Immature natural killer cell (primary cell): ENCODE results near the gene TMSB10. TPM values are rescaled to one million over a fixed set of nuclear protein-coding genes. Genes with fewer than 3 reads are reported as not detected.
"Not testable (repeated sequence)": the region's sequence is repeated elsewhere in the genome, so short reads cannot be mapped to it uniquely, and the experiment has no call there.

Experiments used
- DNase-seq, 3 donors: peaks; one replicate each; pipeline ENCODE4 v3.0.0; 2022; ENCODE audit warnings: mixed read lengths in 1 of 3
- H3K27ac Mint-ChIP-seq, 6 donors: one replicate each; pipeline ENCODE4 v1.8.0; 2020; ENCODE audit warnings: mixed read lengths in 6 of 6, mild to moderate bottlenecking in 5 of 6, inconsistent platforms in 4 of 6, moderate library complexity in 3 of 6
- H3K27me3 Mint-ChIP-seq, 3 donors: one replicate each; pipeline ENCODE4 v1.8.0; 2020 to 2021; ENCODE audit warnings: low read depth in 3 of 3, mild to moderate bottlenecking in 3 of 3, mixed read lengths in 3 of 3, moderate library complexity in 3 of 3, inconsistent platforms in 1 of 3
- H3K36me3 Mint-ChIP-seq, 3 donors: one replicate each; pipeline ENCODE4 v1.8.0; 2020; ENCODE audit warnings: mixed read lengths in 3 of 3, inconsistent platforms in 2 of 3, mild to moderate bottlenecking in 2 of 3
- H3K4me1 Mint-ChIP-seq, 2 donors: one replicate each; pipeline ENCODE4 v1.8.0; 2020; ENCODE audit warnings: inconsistent platforms in 2 of 2, mild to moderate bottlenecking in 2 of 2, mixed read lengths in 2 of 2, moderate library complexity in 1 of 2
- H3K4me3 Mint-ChIP-seq, 5 donors: one replicate each; pipeline ENCODE4 v1.8.0; 2020; ENCODE audit warnings: mild to moderate bottlenecking in 5 of 5, mixed read lengths in 5 of 5, inconsistent platforms in 3 of 5, moderate library complexity in 3 of 5
- H3K9me3 Mint-ChIP-seq, 6 donors: one replicate each; pipeline ENCODE4 v1.8.0; 2020; ENCODE audit warnings: mild to moderate bottlenecking in 6 of 6, mixed read lengths in 6 of 6, inconsistent platforms in 4 of 6, moderate library complexity in 3 of 6
- polyA plus RNA-seq, 3 donors: library from polyadenylated mRNA; unstranded; fragments of 300-500 nt; fragmentation: Illumina TruSeq; gene quantifications; one replicate each; pipeline ENCODE4 v1.2.3, GENCODE V29; 2021

TMSB10 gene
- polyA plus RNA-seq, 3 donors from 2014 or later = 4,386 to 7,531 (median 5,397) TPM

DNA sequence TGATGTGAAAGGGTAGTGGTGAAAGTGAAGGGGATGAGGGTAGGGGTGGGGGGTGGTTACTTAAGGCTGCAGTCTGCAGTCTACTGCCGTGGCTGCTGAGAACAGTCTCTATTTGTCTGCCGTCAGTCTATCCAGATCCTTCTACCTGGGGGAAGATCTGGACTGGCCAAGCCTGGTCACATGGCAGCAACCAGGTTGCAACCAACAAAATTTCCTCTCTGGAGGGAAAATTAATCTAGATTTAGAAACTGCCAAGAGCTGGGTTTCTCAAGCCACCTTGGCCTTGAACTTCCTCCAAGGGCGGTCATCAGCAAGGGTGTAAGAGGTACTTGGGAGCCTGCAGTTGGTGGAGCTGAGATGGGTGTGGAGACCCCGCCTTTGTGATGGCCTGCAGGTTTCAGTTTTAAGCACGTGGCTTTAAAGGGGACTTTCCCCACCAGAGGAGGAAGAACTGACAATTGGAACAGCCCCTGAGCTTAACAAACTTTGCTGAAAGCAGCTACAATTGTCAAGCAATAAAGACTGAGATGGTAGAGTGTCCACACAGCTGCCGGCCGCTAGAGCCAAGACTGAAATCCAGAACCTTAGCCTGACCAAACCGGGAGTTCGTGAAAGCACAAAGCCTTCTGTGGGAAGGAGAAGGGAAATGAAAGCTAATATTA, 34.1 kb downstream of the TMSB10 start:
- peaks cover 4 to 13% (median 11%) of the 10 kb centered on the region in 3 donors for H3K27me3 Mint-ChIP-seq
- peaks cover 0 to 5% (median 0%) of the 10 kb centered on the region in 3 donors for H3K36me3 Mint-ChIP-seq
- H3K4me1 Mint-ChIP-seq = peaks cover 31 to 33% of the 10 kb centered on the region in 2 donors
- no peaks in the 10 kb centered on the region for H3K9me3 Mint-ChIP-seq
- peak; percentile 74 to 79 (median 77) for DNase-seq
- H3K4me3 Mint-ChIP-seq = peak overlapping the region; percentile 67 to 82 (median 78)
- peak overlapping the region; percentile 93 to 97 (median 96) for H3K27ac Mint-ChIP-seq

DNA sequence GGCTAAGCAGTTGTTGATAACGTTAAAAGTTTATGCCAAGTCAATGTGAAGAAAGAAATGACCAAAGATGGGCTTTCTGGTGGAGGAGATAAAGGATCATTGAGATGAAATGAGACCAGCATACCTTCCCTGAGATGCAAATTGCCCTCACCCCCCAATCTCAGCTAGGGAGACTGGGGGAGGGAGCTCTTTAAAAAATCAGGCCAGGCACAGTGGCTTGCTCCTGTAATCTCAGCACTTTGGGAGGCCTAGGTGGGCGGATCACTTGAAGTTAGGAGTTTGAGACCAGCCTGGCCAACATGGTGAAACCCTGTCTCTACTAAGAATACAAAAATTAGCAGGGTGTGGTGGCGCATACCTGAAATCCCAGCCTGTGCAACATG, 34.6 kb downstream of the TMSB10 start:
- peak overlapping the region; percentile 93 to 97 (median 96) for H3K27ac Mint-ChIP-seq
- no peak for DNase-seq
- H3K27me3 Mint-ChIP-seq = peaks cover 4 to 13% (median 11%) of the 10 kb centered on the region in 3 donors
- no peaks in the 10 kb centered on the region for H3K9me3 Mint-ChIP-seq
- H3K36me3 Mint-ChIP-seq = peaks cover 0 to 5% (median 0%) of the 10 kb centered on the region in 3 donors
- peaks cover 36 to 37% of the 10 kb centered on the region in 2 donors for H3K4me1 Mint-ChIP-seq
- H3K4me3 Mint-ChIP-seq = peak overlapping the region; percentile 67 to 82 (median 78)

DNA sequence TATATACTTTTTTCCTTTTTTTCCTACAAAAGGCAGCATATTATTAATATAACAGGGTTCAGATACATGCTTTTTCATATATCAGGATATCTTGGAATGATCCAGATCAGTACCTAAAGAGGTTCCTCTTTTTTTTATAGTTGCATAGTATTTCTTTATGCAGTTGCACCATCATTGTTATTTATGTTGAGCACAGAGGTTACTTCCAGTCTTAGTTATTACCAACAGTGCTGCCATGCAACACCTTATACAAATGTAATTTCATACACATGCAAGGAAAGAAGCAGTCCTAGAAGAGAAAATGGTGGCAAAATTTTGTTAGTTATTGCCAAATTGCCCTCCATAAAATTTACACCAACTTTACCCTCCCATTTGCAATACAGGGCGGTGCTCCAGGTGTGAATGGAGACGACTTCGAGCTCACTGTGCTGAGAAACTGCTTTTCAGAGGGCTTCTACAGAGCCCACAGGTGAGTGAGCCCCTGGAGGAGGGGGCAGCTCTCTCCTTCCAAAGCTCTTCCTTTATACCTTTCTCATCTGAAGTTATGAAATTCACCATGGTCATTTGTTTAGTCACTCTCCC, 35.5 kb downstream of the TMSB10 start:
- no peak for DNase-seq
- Mint-ChIP-seq H3K9me3 (no peaks in the 10 kb centered on the region), H3K4me3 (no peak overlapping the region), H3K36me3 (peaks cover 0 to 5% (median 0%) of the 10 kb centered on the region in 3 donors), H3K27ac (peak overlapping the region in 2 of 6 donors; percentile 16 to 73), H3K27me3 (peaks cover 4 to 13% (median 11%) of the 10 kb centered on the region in 3 donors), H3K4me1 (peaks cover 41 to 42% of the 10 kb centered on the region in 2 donors)

DNA sequence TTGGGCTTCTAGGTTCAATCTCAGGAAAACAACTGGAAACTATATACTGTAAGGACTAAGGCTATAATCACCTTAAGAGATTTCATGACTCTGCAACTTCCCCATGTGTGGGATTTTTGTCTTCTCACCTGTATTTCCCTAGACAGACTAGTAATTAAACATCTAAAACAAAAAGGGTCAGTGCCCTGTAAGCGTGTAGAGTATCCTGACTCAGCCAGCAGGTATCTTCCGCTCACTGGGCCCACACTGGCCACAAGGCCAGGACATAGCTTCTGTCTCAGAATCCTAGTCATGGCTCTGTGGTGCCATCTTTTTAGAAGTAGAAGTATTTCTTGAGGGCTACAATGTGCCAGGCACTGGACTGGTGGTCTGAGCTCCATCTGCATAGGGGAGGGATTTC, 36.7 kb downstream of the TMSB10 start:
- H3K36me3 Mint-ChIP-seq = peaks cover 0 to 5% (median 0%) of the 10 kb centered on the region in 3 donors
- no peak for DNase-seq
- H3K4me3 Mint-ChIP-seq = no peak overlapping the region
- H3K27ac Mint-ChIP-seq = no peak overlapping the region
- H3K4me1 Mint-ChIP-seq = peaks cover 45 to 46% of the 10 kb centered on the region in 2 donors
- peaks cover 4 to 13% (median 11%) of the 10 kb centered on the region in 3 donors for H3K27me3 Mint-ChIP-seq
- no peaks in the 10 kb centered on the region for H3K9me3 Mint-ChIP-seq

DNA sequence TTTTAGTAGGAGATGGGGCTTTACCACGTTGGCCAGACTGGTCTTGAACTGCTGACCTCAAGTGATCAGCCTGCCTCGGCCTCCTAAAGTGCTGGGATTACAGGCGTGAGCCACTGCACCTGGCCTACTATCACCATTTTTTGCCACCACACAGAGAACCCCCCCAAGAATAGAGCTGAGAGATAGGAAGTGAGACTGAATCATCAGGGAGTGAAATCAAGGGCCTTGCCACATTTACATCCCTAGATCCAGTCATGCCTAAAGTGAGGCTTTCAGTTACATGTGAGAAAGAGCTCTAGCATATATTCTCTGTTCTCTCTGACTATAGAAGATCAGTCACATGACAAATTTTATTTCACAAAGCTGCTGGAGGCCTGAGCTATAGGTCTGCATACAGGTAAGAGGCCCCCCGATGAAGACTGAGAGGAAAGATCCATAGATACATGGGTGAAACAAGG, 37.5 kb downstream of the TMSB10 start:
- Mint-ChIP-seq H3K27ac (peak overlapping the region in 1 of 6 donors; percentile 47), H3K27me3 (peaks cover 4 to 13% (median 11%) of the 10 kb centered on the region in 3 donors), H3K4me3 (no peak overlapping the region), H3K9me3 (no peaks in the 10 kb centered on the region), H3K4me1 (peaks cover 42 to 44% of the 10 kb centered on the region in 2 donors), H3K36me3 (peaks cover 0 to 5% (median 0%) of the 10 kb centered on the region in 3 donors)
- no peak for DNase-seq

DNA sequence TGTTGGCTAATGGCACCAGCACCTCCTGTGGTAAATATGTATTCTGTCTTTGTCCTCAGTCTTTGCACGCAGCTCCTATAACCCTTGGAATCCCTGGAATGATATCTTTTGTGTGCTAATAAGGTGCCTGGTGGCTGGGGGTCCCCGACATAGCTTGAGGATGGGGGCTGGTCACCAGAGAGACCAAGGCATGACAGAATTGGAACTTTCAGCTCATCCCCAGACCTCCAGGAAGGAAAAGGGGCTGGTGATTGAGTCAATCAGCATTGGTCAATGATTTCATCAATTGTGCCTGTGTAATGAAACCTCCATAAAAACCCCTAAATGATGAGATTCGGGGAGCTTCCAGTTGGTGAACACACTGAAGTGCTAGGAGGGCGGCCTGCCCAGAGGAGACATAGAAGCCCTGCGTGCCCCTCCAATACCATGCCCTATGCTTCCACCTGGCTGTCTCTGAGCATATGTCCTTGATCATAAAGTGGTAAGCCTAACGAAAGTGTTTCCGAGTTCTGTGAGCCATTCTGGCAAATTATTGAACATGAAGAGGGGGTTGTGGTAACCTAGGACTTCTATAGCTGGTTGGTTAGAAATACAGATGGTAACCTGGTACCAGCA, 38.9 kb downstream of the TMSB10 start:
- Mint-ChIP-seq H3K27me3 (peaks cover 2 to 6% (median 3%) of the 10 kb centered on the region in 3 donors), H3K4me3 (no peak overlapping the region), H3K4me1 (peaks cover 28 to 30% of the 10 kb centered on the region in 2 donors), H3K9me3 (no peaks in the 10 kb centered on the region), H3K27ac (peak overlapping the region in 3 of 6 donors; percentile 13 to 57 (median 20)), H3K36me3 (peaks cover 0 to 5% (median 0%) of the 10 kb centered on the region in 3 donors)
- DNase-seq = no peak

DNA sequence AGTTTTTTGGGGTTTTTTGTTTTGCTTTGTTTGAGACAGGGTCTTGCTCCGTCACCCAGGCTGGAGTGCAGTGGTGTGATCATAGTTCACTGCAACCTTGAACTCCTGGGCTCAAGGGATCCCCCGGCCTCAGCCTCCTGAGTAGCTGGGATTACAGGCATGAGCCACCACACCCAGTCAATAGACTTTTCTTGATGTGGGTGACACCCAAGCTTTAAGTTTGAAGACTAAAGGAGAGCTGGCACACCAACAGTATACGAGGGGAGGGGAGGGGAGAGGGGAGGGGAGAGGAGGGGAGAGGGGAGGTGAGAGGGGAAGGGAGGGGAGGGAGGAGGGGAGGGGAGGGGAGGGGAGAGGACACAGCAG, 40.4 kb downstream of the TMSB10 start:
- DNase-seq, H3K4me3 Mint-ChIP-seq, H3K9me3 Mint-ChIP-seq, H3K36me3 Mint-ChIP-seq, H3K27me3 Mint-ChIP-seq: not testable (repeated sequence)
- Mint-ChIP-seq H3K27ac (peak overlapping the region in 3 of 6 donors; percentile 7 to 73 (median 67)), H3K4me1 (peaks cover 20 to 21% of the 10 kb centered on the region in 2 donors)

DNA sequence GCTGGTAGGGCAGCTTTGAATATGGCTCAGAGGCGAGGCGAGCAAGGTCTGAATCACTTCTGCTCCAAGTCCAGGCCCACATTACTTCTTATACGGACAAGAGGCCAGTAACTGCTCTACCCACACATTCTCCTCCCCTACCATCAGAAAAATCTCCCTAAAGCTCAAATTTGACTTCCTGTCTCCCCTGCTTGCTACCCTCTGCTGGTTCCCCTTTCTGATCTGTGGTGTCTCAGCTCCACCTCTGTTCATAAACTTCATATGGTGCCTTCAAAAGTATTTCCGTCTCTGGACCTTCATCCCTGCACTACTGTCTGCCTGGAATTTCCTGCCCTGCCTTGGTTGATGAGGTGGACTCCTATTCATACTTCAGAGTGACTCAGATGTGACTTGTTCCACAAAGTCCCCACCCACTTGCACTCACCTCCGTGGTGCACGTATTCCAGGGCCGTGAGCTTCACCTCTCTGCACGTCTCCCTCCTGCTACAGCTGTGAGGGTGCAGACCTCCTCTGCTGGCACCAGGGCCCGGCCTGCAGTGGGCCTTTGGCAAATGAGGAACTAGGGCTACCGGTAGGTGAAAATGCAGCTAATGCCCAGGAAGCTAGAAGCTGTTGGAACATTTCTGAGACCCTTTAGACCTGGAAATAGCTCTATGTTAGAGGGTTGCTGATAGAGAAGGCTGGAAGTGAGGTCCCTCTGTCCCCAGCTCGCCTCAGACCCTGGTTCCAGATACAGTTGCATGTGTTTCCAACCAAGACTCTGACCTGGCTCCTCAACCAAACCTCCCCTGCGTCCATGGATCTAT, 41.0 kb downstream of the TMSB10 start:
- Mint-ChIP-seq H3K4me1 (peaks cover 20 to 21% of the 10 kb centered on the region in 2 donors), H3K27me3 (peaks cover 0 to 1% (median 0%) of the 10 kb centered on the region in 3 donors), H3K4me3 (peak overlapping the region; percentile 10 to 58 (median 48)), H3K27ac (peak overlapping the region; percentile 20 to 87 (median 76)), H3K36me3 (peaks cover 0 to 5% (median 0%) of the 10 kb centered on the region in 3 donors), H3K9me3 (no peaks in the 10 kb centered on the region)
- peak; percentile 24 to 32 (median 25) for DNase-seq

DNA sequence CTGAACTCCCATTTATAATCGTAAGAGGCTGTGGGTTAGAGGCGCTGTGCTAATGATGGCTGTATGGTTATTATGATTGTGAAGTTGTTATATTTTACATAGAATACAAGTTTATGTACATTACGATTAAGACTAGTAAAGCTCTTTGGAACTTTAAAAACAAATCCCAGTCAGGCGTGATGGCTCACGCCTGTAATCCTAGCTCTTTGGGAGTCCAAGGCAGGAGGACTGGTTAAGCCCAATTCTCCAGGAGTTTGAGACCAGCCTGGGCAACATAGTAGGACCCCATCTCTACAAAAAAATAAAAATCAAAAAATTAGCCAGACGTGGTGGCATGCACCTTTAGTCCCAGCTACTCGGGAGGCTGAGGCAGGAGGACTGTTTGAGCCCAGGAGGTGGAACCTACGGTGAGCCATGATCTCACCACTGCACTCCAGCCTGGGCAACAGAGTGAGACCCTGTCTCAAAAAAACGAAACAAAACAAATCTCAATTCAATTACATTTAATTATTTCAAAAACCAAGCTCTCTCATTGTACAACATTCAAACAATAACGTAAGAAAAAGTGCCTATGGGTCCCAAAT, 41.6 kb downstream of the TMSB10 start:
- H3K27ac Mint-ChIP-seq = peak overlapping the region in 5 of 6 donors; percentile 20 to 80 (median 67)
- DNase-seq = no peak

DNA sequence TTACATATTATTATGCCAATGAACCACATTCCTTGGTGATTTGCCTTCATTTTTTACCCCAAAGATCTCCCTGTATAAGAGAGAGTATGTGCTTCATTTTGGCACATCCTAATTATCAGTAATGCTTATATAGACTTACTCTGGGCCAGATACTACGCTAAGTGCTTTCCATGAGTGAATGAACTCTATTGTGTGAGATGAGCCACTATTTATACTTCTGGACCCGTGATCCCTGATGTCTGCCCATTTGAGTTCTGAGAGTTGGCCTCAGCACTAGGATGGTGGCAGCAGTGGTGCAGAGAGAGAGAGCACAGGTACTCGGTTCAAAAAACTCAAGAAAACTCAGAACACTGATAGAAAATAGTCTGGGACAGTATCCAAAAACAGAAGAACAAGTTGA, 48.1 kb downstream of the TMSB10 start:
- no peak for DNase-seq
- Mint-ChIP-seq H3K4me3 (no peak overlapping the region), H3K9me3 (no peaks in the 10 kb centered on the region), H3K27me3 (peaks cover 0 to 3% (median 0%) of the 10 kb centered on the region in 3 donors), H3K4me1 (peaks cover 0 to 2% of the 10 kb centered on the region in 2 donors), H3K27ac (no peak overlapping the region), H3K36me3 (no peaks in the 10 kb centered on the region)

More for the DNA sequence above, 41.6 kb downstream of the TMSB10 start:
- H3K36me3 Mint-ChIP-seq = peaks cover 0 to 5% (median 0%) of the 10 kb centered on the region in 3 donors
- no peaks in the 10 kb centered on the region for H3K9me3 Mint-ChIP-seq
- peak overlapping the region in 1 of 5 donors; percentile 48 for H3K4me3 Mint-ChIP-seq
- H3K27me3 Mint-ChIP-seq = peaks cover 0 to 1% (median 0%) of the 10 kb centered on the region in 3 donors
- H3K4me1 Mint-ChIP-seq = peaks cover 20 to 21% of the 10 kb centered on the region in 2 donors

DNA sequence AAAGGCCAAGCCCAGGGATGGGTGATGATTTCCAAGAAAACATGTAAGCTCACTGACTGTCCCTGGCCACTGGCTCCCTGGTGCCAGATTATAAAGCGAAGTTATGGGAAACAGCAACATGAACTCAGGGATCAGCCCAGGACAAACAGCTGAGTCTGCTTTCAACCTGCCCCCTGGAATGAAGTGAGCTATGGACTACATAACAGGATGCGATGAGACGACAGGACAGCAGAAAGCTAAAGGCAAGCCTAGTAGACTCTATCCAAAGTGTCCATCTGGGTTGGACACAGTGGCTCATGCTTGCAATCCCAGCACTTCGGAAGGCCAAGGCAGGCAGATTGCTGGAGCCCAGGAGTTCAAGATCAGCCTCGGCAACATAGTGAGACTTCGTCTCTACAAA, 48.9 kb downstream of the TMSB10 start:
- Mint-ChIP-seq H3K4me1 (peaks cover 0 to 2% of the 10 kb centered on the region in 2 donors), H3K27me3 (peaks cover 0 to 3% (median 0%) of the 10 kb centered on the region in 3 donors), H3K36me3 (no peaks in the 10 kb centered on the region), H3K4me3 (no peak overlapping the region), H3K27ac (peak overlapping the region in 1 of 6 donors; percentile 48), H3K9me3 (no peaks in the 10 kb centered on the region)
- DNase-seq = no peak
